Forelimb muscle (tissue), 1 donor: ENCODE data around the gene CTNNA1. TPM values are rescaled to one million over a fixed set of nuclear protein-coding genes. Genes with fewer than 3 reads are reported as not detected.

Experiments
- DNase-seq: peaks from one replicate; pipeline ENCODE4 v3.0.0-alpha.2; 2013; ENCODE audit warnings: low read depth
- polyA plus RNA-seq: library from polyadenylated mRNA; unstranded; fragments of 120-200 nt; gene quantifications from one replicate; pipeline ENCODE4 v1.2.1, GENCODE V29; 2013; ENCODE audit not compliant: insufficient read length

Gene CTNNA1
- polyA plus RNA-seq, 1 donor = 250 TPM

GRCh38 chr5:138964647-138965201, 211.5 kb downstream of the CTNNA1 start:
- no peak for DNase-seq

GRCh38 chr5:138965626-138966025, 212.4 kb downstream of the CTNNA1 start:
- no peak for DNase-seq

GRCh38 chr5:138966236-138966985, 213.2 kb downstream of the CTNNA1 start:
- DNase-seq = no peak

GRCh38 chr5:138967791-138968448, 214.7 kb downstream of the CTNNA1 start:
- DNase-seq = no peak

GRCh38 chr5:138968601-138969000, 215.4 kb downstream of the CTNNA1 start:
- no peak for DNase-seq

- DNase-seq = no peak
Observed at GRCh38 chr5:138969323-138970002, 216.2 kb downstream of the CTNNA1 start.

GRCh38 chr5:138972230-138972629, 219.0 kb downstream of the CTNNA1 start:
- DNase-seq = no peak

- DNase-seq = no peak
Observed at GRCh38 chr5:138972836-138973235, 219.6 kb downstream of the CTNNA1 start.

- DNase-seq = no peak
Observed at GRCh38 chr5:138974227-138975063, 221.2 kb downstream of the CTNNA1 start.

GRCh38 chr5:138975098-138975847, 222.0 kb downstream of the CTNNA1 start:
- no peak for DNase-seq

- DNase-seq = no peak
Observed at GRCh38 chr5:138978080-138978479, 224.9 kb downstream of the CTNNA1 start.

GRCh38 chr5:138978581-138978980, 225.4 kb downstream of the CTNNA1 start:
- DNase-seq = no peak

- no peak for DNase-seq
Observed at GRCh38 chr5:138979684-138980280, 226.6 kb downstream of the CTNNA1 start.

- DNase-seq = no peak
Observed at GRCh38 chr5:138980441-138980840, 227.2 kb downstream of the CTNNA1 start.

- no peak for DNase-seq
Observed at GRCh38 chr5:138981131-138981530, 227.9 kb downstream of the CTNNA1 start.

- DNase-seq = no peak
Observed at GRCh38 chr5:138981586-138981985, 228.4 kb downstream of the CTNNA1 start.

GRCh38 chr5:138983984-138984383, 230.8 kb downstream of the CTNNA1 start:
- DNase-seq = no peak
